ENCODE data around the gene GALNT9. TPM values are rescaled to one million over a fixed set of nuclear protein-coding genes. Genes with fewer than 3 reads are reported as not detected.

GALNT9 gene
- total and polyA plus RNA-seq, 10 donors, result 0.20 to 2.4 (median 0.84) TPM

DNA sequence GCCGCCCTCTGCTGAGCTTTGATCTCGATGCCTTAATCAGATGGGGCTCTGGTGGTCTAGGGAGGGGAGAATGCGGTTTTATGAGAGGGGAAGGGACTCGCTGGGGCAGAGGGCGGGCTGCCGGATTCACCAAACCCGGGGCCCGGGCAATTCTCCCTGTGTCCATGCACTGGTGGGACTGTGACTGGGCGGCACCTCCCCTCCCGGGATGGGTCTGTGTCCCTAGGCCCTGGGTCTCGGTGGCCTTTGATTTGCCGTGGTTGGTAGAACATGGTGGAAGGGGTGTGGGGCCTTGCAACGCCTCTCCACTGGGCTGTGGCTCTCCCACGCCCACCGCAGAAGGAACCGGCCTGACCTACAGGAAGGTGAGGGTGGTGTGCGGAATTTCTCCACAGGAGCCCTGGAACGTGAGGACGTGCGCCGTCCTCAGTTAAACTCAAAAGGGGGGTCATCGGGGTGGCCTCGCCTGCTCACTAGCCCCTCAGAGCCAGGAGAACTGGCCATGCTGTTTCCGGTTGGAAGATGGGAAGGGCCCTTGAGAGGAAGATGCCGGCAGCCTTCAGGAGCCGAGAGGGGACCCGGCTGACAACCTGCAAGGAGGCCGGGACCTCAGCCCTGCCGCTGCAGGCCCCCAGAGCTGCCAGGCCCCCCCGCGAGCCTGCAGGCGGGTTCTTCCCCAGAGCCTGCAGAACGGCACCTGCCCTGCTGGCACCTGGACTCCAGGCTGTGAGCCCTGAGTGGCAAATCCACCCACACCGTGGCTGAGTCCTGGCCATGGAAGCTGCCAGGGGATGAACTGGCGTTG is 141.5 kb downstream of the GALNT9 start:
- Histone ChIP-seq H3K27ac (no peak overlapping the region), H3K9me3 (peaks cover 0 to 53% (median 4%) of the 10 kb centered on the region in 8 donors), H3K4me1 (peaks cover 10 to 60% (median 36%) of the 10 kb centered on the region in 6 donors), H3K36me3 (no peaks in the 10 kb centered on the region), H3K4me3 (peak overlapping the region in 1 of 8 donors; percentile 83), H3K27me3 (replicated peaks in 1 of 7) (peaks cover 0 to 73% (median 0%) of the 10 kb centered on the region in 7 donors)
- intact Hi-C loops (cut with DNase I; ENCODE audit: low total_unique reads), result no loop called here
- DNase-seq, result no peak
- TF ChIP-seq, protein P1, sequence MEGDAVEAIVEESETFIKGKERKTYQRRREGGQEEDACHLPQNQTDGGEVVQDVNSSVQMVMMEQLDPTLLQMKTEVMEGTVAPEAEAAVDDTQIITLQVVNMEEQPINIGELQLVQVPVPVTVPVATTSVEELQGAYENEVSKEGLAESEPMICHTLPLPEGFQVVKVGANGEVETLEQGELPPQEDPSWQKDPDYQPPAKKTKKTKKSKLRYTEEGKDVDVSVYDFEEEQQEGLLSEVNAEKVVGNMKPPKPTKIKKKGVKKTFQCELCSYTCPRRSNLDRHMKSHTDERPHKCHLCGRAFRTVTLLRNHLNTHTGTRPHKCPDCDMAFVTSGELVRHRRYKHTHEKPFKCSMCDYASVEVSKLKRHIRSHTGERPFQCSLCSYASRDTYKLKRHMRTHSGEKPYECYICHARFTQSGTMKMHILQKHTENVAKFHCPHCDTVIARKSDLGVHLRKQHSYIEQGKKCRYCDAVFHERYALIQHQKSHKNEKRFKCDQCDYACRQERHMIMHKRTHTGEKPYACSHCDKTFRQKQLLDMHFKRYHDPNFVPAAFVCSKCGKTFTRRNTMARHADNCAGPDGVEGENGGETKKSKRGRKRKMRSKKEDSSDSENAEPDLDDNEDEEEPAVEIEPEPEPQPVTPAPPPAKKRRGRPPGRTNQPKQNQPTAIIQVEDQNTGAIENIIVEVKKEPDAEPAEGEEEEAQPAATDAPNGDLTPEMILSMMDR (IDR thresholded peaks at IDR 0.05 in 8 of 11, conservative IDR thresholded peaks at IDR 0.05 in 3 of 11), result no peak
- TF ChIP-seq POLR2A (IDR thresholded peaks at IDR 0.05) (no peak), POLR2AphosphoS5 (IDR thresholded peaks at IDR 0.05) (no peak)
- 90 to 95% (median 92%) methylated on average over 14 to 35 of the region's 35 CpGs for WGBS, 5 donors

DNA sequence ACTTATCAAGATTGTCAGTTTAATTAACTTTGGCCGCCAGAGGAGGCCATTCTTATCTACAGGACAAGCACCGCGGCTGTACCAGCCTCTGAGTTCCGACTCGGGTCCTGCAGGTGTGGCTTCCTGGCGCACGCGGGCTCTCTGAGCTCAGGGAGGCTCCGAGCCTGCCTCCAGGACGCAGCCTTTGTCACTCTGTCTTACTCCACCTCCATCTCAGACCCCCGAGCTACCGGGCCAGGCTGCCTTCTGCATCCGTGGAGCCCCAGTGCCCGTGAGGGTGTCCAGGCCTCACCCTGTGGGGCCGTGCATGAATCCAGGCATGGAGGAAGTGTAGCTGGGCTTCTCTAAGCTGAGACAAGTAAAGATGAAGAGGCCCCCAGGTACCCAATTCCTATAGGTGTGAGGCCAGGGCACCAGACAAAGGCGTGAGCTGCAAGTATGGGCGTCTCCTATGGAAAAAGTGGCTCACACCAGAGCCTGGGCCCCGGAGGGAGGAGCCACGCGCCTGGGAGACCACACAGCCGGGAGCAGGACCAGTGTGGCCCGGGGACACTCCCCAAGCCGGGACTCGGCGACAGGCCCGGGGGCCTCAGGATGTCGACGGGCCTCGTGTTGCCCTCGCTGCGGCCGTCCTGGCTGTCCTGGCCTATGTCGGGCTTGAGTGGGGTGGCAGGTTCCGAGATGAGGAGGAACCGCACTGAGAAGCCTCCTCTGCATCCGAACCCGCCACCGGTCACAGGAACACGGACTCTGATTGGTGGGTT is 142.3 kb downstream of the GALNT9 start:
- Histone ChIP-seq H3K27ac (peak overlapping the region in 3 of 8 donors; percentile 72 to 82 (median 76)), H3K27me3 (replicated peaks in 1 of 7) (peaks cover 0 to 69% (median 0%) of the 10 kb centered on the region in 7 donors), H3K9me3 (peaks cover 0 to 57% (median 4%) of the 10 kb centered on the region in 8 donors), H3K4me1 (peaks cover 10 to 60% (median 36%) of the 10 kb centered on the region in 6 donors), H3K36me3 (no peaks in the 10 kb centered on the region), H3K4me3 (peak overlapping the region in 3 of 8 donors; percentile 20 to 59 (median 20))
- intact Hi-C loops (cut with DNase I; ENCODE audit: low total_unique reads), result no loop called here
- no peak for TF ChIP-seq POLR2AphosphoS5 (IDR thresholded peaks at IDR 0.05)
- TF ChIP-seq, protein P1 (IDR thresholded peaks at IDR 0.05 in 8 of 11, conservative IDR thresholded peaks at IDR 0.05 in 3 of 11), result no peak
- TF ChIP-seq POLR2A (IDR thresholded peaks at IDR 0.05), result no peak
- no peak for DNase-seq
- WGBS, 5 donors, result 58 to 77% (median 68%) methylated on average over 30 to 39 of the region's 39 CpGs

DNA sequence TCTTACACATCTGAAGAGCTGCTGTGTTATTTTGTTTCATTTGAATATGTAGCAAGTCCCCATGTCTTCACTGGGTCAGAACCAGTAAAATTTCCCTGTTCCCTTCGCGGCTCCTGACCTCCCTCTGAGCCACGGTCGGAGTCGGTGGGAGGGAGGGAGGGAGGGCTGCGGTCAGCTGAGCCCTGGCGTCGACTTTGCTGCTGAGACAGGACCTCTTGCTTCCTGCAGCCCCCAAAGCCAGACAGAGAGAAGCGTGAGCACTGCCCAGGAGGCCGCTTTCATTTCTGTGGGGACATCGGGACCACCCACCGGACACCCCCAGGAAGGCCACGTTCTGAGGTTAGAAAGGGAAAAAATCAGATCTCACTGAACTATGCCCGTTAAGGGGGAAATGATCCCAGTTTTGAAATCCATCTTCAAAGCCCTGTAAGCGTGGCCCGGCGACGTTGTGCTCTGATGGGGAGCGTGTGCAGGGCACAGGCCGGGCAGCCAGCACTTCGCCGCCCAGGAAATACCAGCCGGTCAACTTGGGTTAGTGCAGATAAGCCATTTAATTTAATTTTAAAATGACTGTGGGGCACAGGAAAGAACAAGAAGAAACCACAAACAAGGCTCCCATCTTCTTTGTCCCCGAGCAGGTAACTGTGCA is 143.1 kb downstream of the GALNT9 start:
- peaks cover 0 to 57% (median 4%) of the 10 kb centered on the region in 8 donors for H3K9me3 ChIP-seq
- H3K4me1 ChIP-seq, result peaks cover 10 to 60% (median 36%) of the 10 kb centered on the region in 6 donors
- intact Hi-C loops (cut with DNase I; ENCODE audit: low total_unique reads), result no loop called here
- peak overlapping the region in 4 of 8 donors; percentile 20 to 59 (median 21) for H3K4me3 ChIP-seq
- peak overlapping the region in 7 of 8 donors; percentile 1 to 82 (median 48) for H3K27ac ChIP-seq
- 16 to 54% (median 27%) methylated on average over 23 to 24 of the region's 24 CpGs for WGBS, 5 donors
- peaks cover 0 to 62% (median 0%) of the 10 kb centered on the region in 7 donors for H3K27me3 ChIP-seq (replicated peaks in 1 of 7)
- TF ChIP-seq POLR2AphosphoS5 (IDR thresholded peaks at IDR 0.05) (no peak), POLR2A (IDR thresholded peaks at IDR 0.05) (no peak)
- TF ChIP-seq, protein P1 (IDR thresholded peaks at IDR 0.05 in 8 of 11, conservative IDR thresholded peaks at IDR 0.05 in 3 of 11), result no peak
- no peaks in the 10 kb centered on the region for H3K36me3 ChIP-seq
- DNase-seq, result no peak
